GM12873 (cell line): Measurements from ENCODE around the gene AGFG1.

Experiments used
- CTCF ChIP-seq: IDR thresholded peaks from 2 replicates; pipeline ENCODE4 v1.5.1; 2012; ENCODE audit warnings: low read depth, mild to moderate bottlenecking, moderate library complexity, low read length, control low read depth; ENCODE audit not compliant: insufficient read depth; ENCODE audit errors: missing control alignments

AGFG1 gene

GRCh38 chr2:227461811-227462461, 10.0 kb upstream of the AGFG1 start:
- TF ChIP-seq CTCF: no peak

DNA sequence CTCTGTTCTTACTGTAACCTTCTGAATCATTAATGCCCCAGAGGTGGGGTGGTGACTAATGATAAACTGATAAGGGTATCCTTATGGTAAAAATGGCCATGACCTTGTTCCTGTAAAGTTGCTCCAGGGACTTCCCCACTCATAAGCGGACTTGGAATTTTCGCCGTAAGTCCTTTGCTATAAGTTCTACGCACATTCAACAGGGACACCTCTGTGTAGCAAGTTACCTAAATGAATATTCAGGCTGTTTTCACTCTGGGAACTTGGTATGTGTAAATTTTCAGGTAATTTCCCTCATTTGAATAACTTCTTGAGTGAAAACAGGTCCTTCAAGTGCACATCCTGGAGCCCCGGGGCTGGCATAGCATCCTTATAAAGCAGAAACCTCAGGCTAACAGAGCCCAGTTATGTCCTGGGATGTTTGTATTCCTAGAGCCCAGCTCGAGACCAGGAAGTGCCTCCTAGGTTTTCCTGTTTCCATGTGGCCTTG, 9.4 kb upstream of the AGFG1 start:
- no peak for TF ChIP-seq CTCF

DNA sequence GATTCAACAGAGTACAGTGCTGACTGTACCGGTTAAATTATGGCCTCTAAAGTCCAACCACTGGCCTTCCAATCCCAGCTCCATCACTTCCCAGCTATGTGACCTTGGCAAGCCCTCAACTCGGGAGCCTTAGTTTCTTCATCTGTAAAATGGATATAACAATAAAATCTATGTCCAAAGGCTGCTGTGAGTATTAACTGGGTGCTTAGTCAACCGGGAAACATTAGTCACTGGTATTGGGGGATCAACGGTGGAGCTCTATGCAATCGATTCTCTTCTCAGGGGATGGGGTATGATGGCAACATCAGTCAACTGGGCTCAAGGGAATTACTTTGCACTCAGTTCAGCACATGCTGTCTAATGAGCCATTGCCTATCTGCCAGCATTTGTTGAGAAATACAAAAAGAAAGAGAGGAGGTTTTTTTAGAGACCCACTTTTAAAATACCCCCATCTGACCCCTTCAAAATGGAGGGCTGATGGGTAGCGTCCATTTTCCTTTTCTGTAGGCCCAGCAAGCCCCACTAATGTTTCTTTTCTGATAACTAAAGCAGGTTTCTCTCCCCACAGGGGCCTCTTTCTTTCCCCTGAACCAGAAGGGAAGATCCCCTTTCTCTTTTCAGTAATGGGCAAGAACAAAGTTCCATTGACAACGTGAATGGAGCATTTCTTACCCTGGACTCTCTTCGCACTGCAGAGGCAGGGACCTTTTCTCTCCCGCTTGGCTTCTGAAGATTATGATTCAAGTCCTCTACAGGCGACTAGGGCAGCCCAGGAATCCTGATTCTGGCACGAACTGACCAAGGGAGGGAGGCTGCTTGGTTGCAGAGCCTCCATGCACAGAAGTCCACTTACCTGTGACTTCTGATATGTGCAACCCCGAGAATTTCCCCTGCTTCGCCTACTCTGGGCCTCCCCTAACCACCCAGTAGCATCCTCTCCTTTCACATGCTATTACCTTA, 8.7 kb upstream of the AGFG1 start:
- no peak for TF ChIP-seq CTCF

- no peak for TF ChIP-seq CTCF
Measured at GRCh38 chr2:227464361-227464760, 7.6 kb upstream of the AGFG1 start.

GRCh38 chr2:227464851-227465250, 7.1 kb upstream of the AGFG1 start:
- TF ChIP-seq CTCF: no peak

DNA sequence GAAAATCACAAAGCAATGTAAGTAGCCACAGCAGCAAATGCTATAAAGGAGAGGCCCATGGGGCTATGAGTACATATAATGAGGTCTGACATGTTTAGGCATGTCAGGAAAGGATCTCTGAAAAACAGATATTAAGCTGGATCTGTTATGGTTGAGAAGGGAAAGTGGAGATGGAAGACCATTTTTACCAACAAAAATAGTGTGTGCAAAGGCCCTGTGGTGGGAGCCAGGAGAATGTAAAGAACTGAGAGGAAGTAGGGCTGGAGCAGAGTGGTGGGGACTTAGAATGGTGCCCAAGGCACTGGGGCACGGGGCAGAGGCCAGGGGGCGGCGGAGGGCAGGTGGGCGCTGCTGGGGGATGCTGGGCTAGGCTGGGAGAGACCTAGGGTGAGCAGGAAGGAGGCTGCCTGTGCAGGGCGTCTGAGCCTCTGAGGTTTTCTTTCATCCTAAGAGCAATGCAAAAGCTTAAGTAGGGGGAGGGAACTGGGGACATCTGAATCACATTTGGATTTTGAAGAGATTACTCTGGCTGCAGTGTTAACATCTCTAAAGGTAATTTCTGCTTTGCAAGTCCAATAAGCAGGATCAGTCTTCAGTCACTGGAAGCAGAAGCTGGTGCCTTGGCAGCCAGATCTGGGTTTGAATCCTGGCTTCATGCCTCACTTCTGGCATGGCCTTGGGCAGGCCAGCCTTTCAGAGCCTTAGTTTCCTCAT, 4.9 kb upstream of the AGFG1 start:
- TF ChIP-seq CTCF: no peak

DNA sequence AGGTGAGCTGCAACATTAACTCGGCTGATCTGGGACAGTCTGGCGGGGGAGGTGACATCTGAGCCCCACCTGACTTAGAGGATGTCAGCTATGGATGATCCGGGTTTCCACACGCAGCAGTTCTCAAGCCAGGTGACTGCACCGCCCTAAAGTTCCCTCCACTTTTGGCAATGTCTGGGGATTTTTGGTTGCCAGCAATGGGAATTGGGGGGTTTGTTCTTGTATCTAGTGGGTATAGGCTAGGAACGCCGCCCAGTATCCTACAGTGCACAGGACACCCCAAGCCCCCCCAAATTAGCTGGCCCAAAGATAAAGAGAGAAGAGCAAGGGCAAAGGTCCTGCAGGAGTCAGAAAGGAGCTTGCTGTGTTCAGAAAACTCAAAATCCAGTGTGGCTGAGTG, 544 bp upstream of the AGFG1 start:
- no peak for TF ChIP-seq CTCF
